Endodermal cell (in vitro differentiated cells): ENCODE data around the gene POMZP3. TPM values are rescaled to one million over a fixed set of nuclear protein-coding genes. Genes with fewer than 3 reads are reported as not detected.
"Not testable (repeated sequence)": the region's sequence is repeated elsewhere in the genome, so short reads cannot be mapped to it uniquely, and the experiment has no call there.

ENCODE experiments used
- DNase-seq: peaks from one replicate; pipeline ENCODE4 v3.0.0-alpha.2; 2017
- H3K27ac ChIP-seq: 2 replicates; pipeline ENCODE4 v1.5.1; 2013; ENCODE audit warnings: mild to moderate bottlenecking, low read depth, low read length, moderate library complexity
- H3K27me3 ChIP-seq: 2 replicates; pipeline ENCODE4 v1.6.1; 2013; ENCODE audit warnings: mild to moderate bottlenecking, low read length, moderate library complexity; ENCODE audit not compliant: insufficient read depth, control insufficient read depth, poor library complexity, severe bottlenecking
- H3K36me3 ChIP-seq: 2 replicates; pipeline ENCODE4 v1.7.0; 2013; ENCODE audit warnings: mild to moderate bottlenecking, low read length, moderate library complexity; ENCODE audit not compliant: control insufficient read depth, insufficient read depth
- H3K4me1 ChIP-seq: one replicate; pipeline ENCODE4 v1.7.0; 2013; ENCODE audit warnings: low read length; ENCODE audit not compliant: control insufficient read depth, insufficient read depth
- H3K4me3 ChIP-seq: 2 replicates; pipeline ENCODE4 v1.5.1; 2013; ENCODE audit warnings: mild to moderate bottlenecking, low read length, moderate library complexity
- H3K9ac ChIP-seq: 2 replicates; pipeline ENCODE4 v1.6.1; 2013; ENCODE audit warnings: mild to moderate bottlenecking, low read length, moderate library complexity; ENCODE audit not compliant: poor library complexity, severe bottlenecking; ENCODE audit errors: extremely low read depth
- H3K9me3 ChIP-seq: 2 replicates; pipeline ENCODE4 v1.6.1; 2013; ENCODE audit warnings: mild to moderate bottlenecking, low read length, moderate library complexity; ENCODE audit not compliant: control insufficient read depth
- H3K27ac Mint-ChIP-seq: 2 replicates; pipeline ENCODE4 v1.8.0; 2020; ENCODE audit warnings: mixed read lengths
- H3K27me3 Mint-ChIP-seq: 2 replicates; pipeline ENCODE4 v1.8.0; 2021; ENCODE audit warnings: mild to moderate bottlenecking, mixed read lengths; ENCODE audit not compliant: insufficient read depth
- H3K36me3 Mint-ChIP-seq: 2 replicates; pipeline ENCODE4 v1.8.0; 2020; ENCODE audit warnings: low read depth, mixed read lengths
- H3K4me1 Mint-ChIP-seq: 2 replicates; pipeline ENCODE4 v1.8.0; 2020; ENCODE audit warnings: mixed read lengths
- H3K4me3 Mint-ChIP-seq: 2 replicates; pipeline ENCODE4 v1.8.0; 2020; ENCODE audit warnings: mild to moderate bottlenecking, moderate library complexity, mixed read lengths
- H3K9me3 Mint-ChIP-seq: 2 replicates; pipeline ENCODE4 v1.8.0; 2020; ENCODE audit warnings: mild to moderate bottlenecking, mixed read lengths
- WGBS, 2 experiments: methylation state at CpG; one replicate each; pipeline versions ENCODE4 v1.1.5 to v1.1.7; 2013; ENCODE audit warnings: missing lambda C conversion rate in 2 of 2, mixed read lengths in 1 of 2; ENCODE audit not compliant: insufficient coverage in 1 of 2, insufficient read length in 1 of 2; 5-methylcytosine and 5-hydroxymethylcytosine counted together
- total RNA-seq, 2 donors: library from RNA; stranded (reverse); fragmentation: NEBNext Ultra II Directional in 1 of 2; extraction: Animal tissue kit (Norgen Biotek cat#: 25700) in 1 of 2; gene quantifications; 2 replicates in 1 of 2; 3 replicates in 1 of 2; pipeline ENCODE4 v1.2.1, GENCODE V29; 2021

The POMZP3 gene
- total RNA-seq, 2 donors from 2014 or later = 8.2 to 13.3 TPM

DNA sequence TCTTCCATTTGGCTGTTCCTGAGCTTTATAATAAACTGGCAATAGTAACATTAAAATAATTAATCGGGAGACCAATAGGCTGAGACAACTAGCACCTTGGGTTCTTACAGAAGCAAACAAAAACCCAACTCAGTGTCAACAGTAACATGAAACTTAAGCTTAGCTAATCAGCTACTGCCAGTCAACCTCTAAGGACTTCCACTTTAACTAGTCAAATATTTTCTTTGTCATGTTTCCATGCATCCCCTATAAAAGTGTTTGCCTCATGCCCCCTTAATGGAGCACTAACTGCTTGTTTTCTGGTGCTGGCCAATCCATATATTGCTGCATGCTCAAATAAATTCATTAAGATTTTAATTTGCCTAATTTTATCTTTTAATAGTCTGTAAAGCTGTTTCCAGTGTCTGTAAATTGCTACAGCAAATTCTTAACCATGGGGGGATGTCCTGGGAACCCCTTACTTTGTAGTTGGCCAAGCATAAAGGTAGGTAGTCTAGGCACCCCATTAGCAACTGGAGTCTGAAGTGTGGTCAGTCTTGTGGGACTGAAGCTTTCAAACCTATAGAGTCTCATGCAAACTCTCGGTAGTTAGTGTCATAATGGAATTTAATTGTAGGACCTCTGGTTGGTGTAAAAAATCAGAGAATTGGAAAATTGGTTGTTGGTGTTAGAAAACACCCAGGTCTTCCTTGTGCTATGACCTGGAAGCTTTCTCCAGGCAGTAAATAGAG is 40.3 kb downstream of the POMZP3 start:
- WGBS, 2 experiments = 89% methylated on average over 2 of the region's 2 CpGs; no CpG with 5 or more reads in 1 of the 2 experiments
- H3K9me3 Mint-ChIP-seq, H3K4me1 ChIP-seq, H3K4me3 ChIP-seq, H3K4me3 Mint-ChIP-seq, H3K27me3 ChIP-seq, H3K27me3 Mint-ChIP-seq, H3K27ac ChIP-seq, DNase-seq, H3K36me3 ChIP-seq, H3K27ac Mint-ChIP-seq, H3K9me3 ChIP-seq, H3K36me3 Mint-ChIP-seq, H3K9ac ChIP-seq: not testable (repeated sequence)
- peaks cover 35% of the 10 kb centered on the region for H3K4me1 Mint-ChIP-seq

GRCh38 chr7:76583636-76584281 is 43.3 kb downstream of the POMZP3 start:
- Mint-ChIP-seq H3K4me1 (peaks cover 44% of the 10 kb centered on the region), H3K27ac (peak overlapping the region; percentile 74)
- H3K4me3 Mint-ChIP-seq, H3K27ac ChIP-seq, H3K9ac ChIP-seq, H3K27me3 Mint-ChIP-seq, H3K36me3 ChIP-seq, H3K27me3 ChIP-seq, DNase-seq, H3K36me3 Mint-ChIP-seq, H3K4me1 ChIP-seq, H3K9me3 ChIP-seq, H3K9me3 Mint-ChIP-seq, H3K4me3 ChIP-seq: not testable (repeated sequence)
- 80 to 86% methylated on average over 1 to 5 of the region's 5 CpGs for WGBS, 2 experiments

DNA sequence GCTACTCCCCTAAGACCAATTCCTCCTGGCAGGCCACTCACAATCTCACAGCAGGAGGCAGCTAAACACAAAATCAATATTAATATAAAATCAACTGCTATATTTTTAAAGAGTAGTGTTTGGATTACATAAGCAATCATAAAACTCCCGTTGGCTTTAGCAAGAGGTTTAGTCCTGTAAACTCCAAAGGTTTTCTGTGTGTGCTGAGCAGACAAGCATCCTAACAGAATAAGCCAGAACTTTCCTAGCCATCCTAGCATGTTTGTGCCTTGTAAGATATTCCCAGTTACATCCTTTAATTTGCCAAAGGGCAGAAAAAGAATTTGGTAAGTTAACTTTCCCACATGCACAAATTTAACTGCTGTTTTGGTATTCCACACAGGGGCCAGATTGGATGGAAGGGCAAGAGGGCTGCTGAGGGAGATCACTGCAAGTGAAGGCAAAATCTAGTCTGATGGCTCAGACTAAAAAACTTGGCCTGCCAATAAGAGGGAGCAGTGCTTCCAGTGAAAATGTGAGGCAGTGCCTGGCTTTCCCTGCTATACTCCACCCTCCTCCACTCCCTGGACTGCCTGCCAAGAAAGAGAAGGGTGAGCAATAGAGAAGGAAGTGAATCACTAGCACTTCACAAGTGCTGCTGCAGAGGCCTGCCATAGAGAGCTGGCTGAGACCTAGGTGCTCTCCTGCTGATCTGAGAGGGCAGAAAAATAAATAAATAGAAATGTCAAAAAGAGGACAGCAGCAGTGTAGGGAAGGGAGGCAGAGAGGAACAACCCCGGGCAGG is 44.0 kb downstream of the POMZP3 start:
- H3K36me3 Mint-ChIP-seq, H3K4me3 Mint-ChIP-seq, H3K9me3 ChIP-seq, H3K27me3 Mint-ChIP-seq, H3K27me3 ChIP-seq, H3K9ac ChIP-seq, H3K4me1 ChIP-seq, H3K27ac ChIP-seq, H3K36me3 ChIP-seq, H3K4me3 ChIP-seq, H3K9me3 Mint-ChIP-seq: not testable (repeated sequence)
- H3K4me1 Mint-ChIP-seq = peaks cover 47% of the 10 kb centered on the region
- peak; percentile 47 for DNase-seq
- H3K27ac Mint-ChIP-seq = peak overlapping the region; percentile 74
- no CpG with 5 or more reads among the region's 2 CpGs for WGBS, 2 experiments

GRCh38 chr7:76575919-76576655 is 51.0 kb downstream of the POMZP3 start:
- H3K4me1 Mint-ChIP-seq = peaks cover 15% of the 10 kb centered on the region
- WGBS, 2 experiments = 84% methylated on average over 2 of the region's 3 CpGs; no CpG with 5 or more reads in 1 of the 2 experiments
- H3K27me3 ChIP-seq, DNase-seq, H3K4me3 ChIP-seq, H3K9ac ChIP-seq, H3K9me3 ChIP-seq, H3K36me3 ChIP-seq, H3K27ac ChIP-seq, H3K36me3 Mint-ChIP-seq, H3K9me3 Mint-ChIP-seq, H3K27ac Mint-ChIP-seq, H3K27me3 Mint-ChIP-seq, H3K4me1 ChIP-seq, H3K4me3 Mint-ChIP-seq: not testable (repeated sequence)

GRCh38 chr7:76575431-76575830 is 51.6 kb downstream of the POMZP3 start:
- peaks cover 13% of the 10 kb centered on the region for H3K4me1 Mint-ChIP-seq
- not testable (repeated sequence) for H3K9ac ChIP-seq, H3K4me3 ChIP-seq, H3K27me3 ChIP-seq, H3K36me3 ChIP-seq, H3K27ac ChIP-seq, H3K36me3 Mint-ChIP-seq, H3K9me3 Mint-ChIP-seq, H3K9me3 ChIP-seq, H3K27ac Mint-ChIP-seq, DNase-seq, H3K4me3 Mint-ChIP-seq, H3K4me1 ChIP-seq, H3K27me3 Mint-ChIP-seq
- WGBS, 2 experiments = no CpG with 5 or more reads among the region's 2 CpGs

DNA sequence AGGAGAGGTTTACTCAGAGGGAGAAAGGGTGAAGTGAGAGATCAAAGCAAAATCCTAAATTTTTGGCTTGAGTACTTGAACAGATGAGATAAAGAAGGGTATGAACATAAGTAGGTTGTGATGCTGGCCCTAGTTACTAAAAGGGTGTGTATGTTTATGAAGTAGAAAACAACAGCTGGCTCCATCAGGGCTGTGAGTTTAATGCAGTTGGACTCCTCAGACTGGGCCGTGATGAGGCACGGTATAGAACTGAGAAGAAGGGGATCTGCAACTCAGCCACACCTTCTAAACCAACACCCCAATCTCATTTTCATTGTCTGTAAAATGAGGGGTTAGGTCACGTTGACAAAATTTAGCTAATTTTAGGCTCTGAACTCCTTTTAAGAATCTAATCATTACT is 54.8 kb downstream of the POMZP3 start:
- DNase-seq, H3K4me1 ChIP-seq, H3K4me1 Mint-ChIP-seq, H3K27me3 Mint-ChIP-seq, H3K9me3 ChIP-seq, H3K9me3 Mint-ChIP-seq, H3K4me3 ChIP-seq, H3K9ac ChIP-seq, H3K27me3 ChIP-seq, H3K27ac ChIP-seq, H3K4me3 Mint-ChIP-seq, H3K27ac Mint-ChIP-seq: not testable (repeated sequence)
- peaks cover 16% of the 10 kb centered on the region for H3K36me3 Mint-ChIP-seq
- H3K36me3 ChIP-seq = peaks cover 17% of the 10 kb centered on the region
- 99 to 100% methylated on average over 1 to 3 of the region's 3 CpGs for WGBS, 2 experiments
